Smooth muscle cell (in vitro differentiated cells): ENCODE data around the gene DLGAP1. TPM values are rescaled to one million over a fixed set of nuclear protein-coding genes. Genes with fewer than 3 reads are reported as not detected.

Experiments used
- DNase-seq: peaks from one replicate; lab custom pipeline; 2025; ENCODE audit not compliant: unreplicated experiment; lab: John Stamatoyannopoulos, UW
- H2AFZ ChIP-seq: fragments of 200-600 bp; sonication (generic); 2 replicates; pipeline ENCODE4 v1.6.0; 2016; ENCODE audit warnings: antibody characterized with exemption, low read depth, mild to moderate bottlenecking
- H3F3A ChIP-seq: fragments of 200-600 bp; sonication (generic); 2 replicates; pipeline ENCODE4 v1.6.0; 2017; ENCODE audit warnings: antibody characterized with exemption, low read depth
- H3K27ac ChIP-seq: fragments of 200-600 bp; sonication (generic); 2 replicates; pipeline ENCODE4 v1.5.1; 2016; ENCODE audit warnings: low read depth, mild to moderate bottlenecking
- H3K27me3 ChIP-seq: fragments of 200-600 bp; sonication (generic); 2 replicates; pipeline ENCODE4 v1.6.1; 2016; ENCODE audit warnings: low read depth, mild to moderate bottlenecking
- H3K36me3 ChIP-seq: fragments of 200-600 bp; sonication (generic); 2 replicates; pipeline ENCODE4 v1.5.1; 2016; ENCODE audit warnings: low read depth
- H3K4me1 ChIP-seq: fragments of 200-600 bp; sonication (generic); 2 replicates; pipeline ENCODE4 v1.5.1; 2016; ENCODE audit warnings: low read depth
- H3K4me2 ChIP-seq: fragments of 200-600 bp; sonication (generic); 2 replicates; pipeline ENCODE4 v1.6.0; 2016; ENCODE audit warnings: mild to moderate bottlenecking
- H3K4me3 ChIP-seq: fragments of 200-600 bp; sonication (generic); 2 replicates; pipeline ENCODE4 v1.5.1; 2016; ENCODE audit warnings: mild to moderate bottlenecking
- H3K79me2 ChIP-seq: fragments of 200-600 bp; sonication (generic); 2 replicates; pipeline ENCODE4 v1.6.0; 2016; ENCODE audit warnings: low read depth, mild to moderate bottlenecking
- H3K9ac ChIP-seq: fragments of 200-600 bp; sonication (generic); 2 replicates; pipeline ENCODE4 v1.6.0; 2016; ENCODE audit warnings: low read depth
- H3K9me3 ChIP-seq: fragments of 200-600 bp; sonication (generic); replicated peaks from 2 replicates; pipeline ENCODE4 v1.5.1; 2016; ENCODE audit warnings: low read depth
- H4K20me1 ChIP-seq: fragments of 200-600 bp; sonication (generic); 2 replicates; pipeline ENCODE4 v1.6.0; 2016; ENCODE audit warnings: low read depth
- CTCF ChIP-seq: fragments of 200-600 bp; sonication (generic); IDR thresholded peaks from 2 replicates; pipeline ENCODE4 v1.5.1; 2017; ENCODE audit warnings: borderline replicate concordance, mild to moderate bottlenecking, antibody characterized with exemption; ENCODE audit not compliant: insufficient read depth, poor library complexity, severe bottlenecking
- WGBS: methylation state at CpG from one replicate; pipeline ENCODE4 v1.1.7; 2016; ENCODE audit warnings: low lambda C conversion rate; 5-methylcytosine and 5-hydroxymethylcytosine counted together
- polyA plus RNA-seq: library from polyadenylated mRNA; unstranded; fragments of >200 nt; fragmentation: Nextera tagmentation; extraction: Ambion mirVana; gene quantifications from 2 replicates; pipeline ENCODE4 v1.2.1, GENCODE V29; 2016
- total RNA-seq: library from RNA; depleted of rRNA; stranded (reverse); fragments of >200 nt; gene quantifications from 2 replicates; pipeline ENCODE4 v1.2.3, GENCODE V29; 2014

DLGAP1 gene
- total and polyA plus RNA-seq, 2 experiments from 2014 or later, result 2.6 to 11.3 TPM

- Histone ChIP-seq H3K4me1 (no peaks in the 10 kb centered on the region), H3F3A (no peaks in the 10 kb centered on the region), H3K9ac (no peak overlapping the region), H3K27me3 (no peaks in the 10 kb centered on the region), H3K4me2 (no peak overlapping the region), H3K9me3 (no peaks in the 10 kb centered on the region), H3K4me3 (no peak overlapping the region), H2AFZ (no peak overlapping the region), H4K20me1 (no peaks in the 10 kb centered on the region), H3K36me3 (peaks cover 3% of the 10 kb centered on the region), H3K27ac (no peak overlapping the region), H3K79me2 (no peaks in the 10 kb centered on the region)
- TF ChIP-seq CTCF, result no peak
- no peak for DNase-seq
Observed at GRCh38 chr18:4412286-4412685, 42.8 kb downstream of the DLGAP1 start.

GRCh38 chr18:4406856-4407255 lies 48.3 kb downstream of the DLGAP1 start:
- no peaks in the 10 kb centered on the region for H4K20me1 ChIP-seq
- H3K36me3 ChIP-seq, result peaks cover 3% of the 10 kb centered on the region
- no peak for TF ChIP-seq CTCF
- no peaks in the 10 kb centered on the region for H3K4me1 ChIP-seq
- 68% methylated on average over 1 of the region's 1 CpG for WGBS
- DNase-seq, result no peak
- no peaks in the 10 kb centered on the region for H3F3A ChIP-seq
- H3K27ac ChIP-seq, result no peak overlapping the region
- H3K27me3 ChIP-seq, result no peaks in the 10 kb centered on the region
- no peak overlapping the region for H3K4me2 ChIP-seq
- H3K9ac ChIP-seq, result no peak overlapping the region
- H3K79me2 ChIP-seq, result no peaks in the 10 kb centered on the region
- H3K4me3 ChIP-seq, result no peak overlapping the region
- no peak overlapping the region for H2AFZ ChIP-seq
- H3K9me3 ChIP-seq, result no peaks in the 10 kb centered on the region

- no peak overlapping the region for H3K4me2 ChIP-seq
- no peaks in the 10 kb centered on the region for H3F3A ChIP-seq
- no peaks in the 10 kb centered on the region for H4K20me1 ChIP-seq
- H2AFZ ChIP-seq, result no peak overlapping the region
- no peak for DNase-seq
- H3K27ac ChIP-seq, result no peak overlapping the region
- WGBS, result 88% methylated on average over 5 of the region's 5 CpGs
- no peaks in the 10 kb centered on the region for H3K4me1 ChIP-seq
- H3K9me3 ChIP-seq, result no peaks in the 10 kb centered on the region
- no peak for TF ChIP-seq CTCF
- peaks cover 3% of the 10 kb centered on the region for H3K36me3 ChIP-seq
- H3K4me3 ChIP-seq, result no peak overlapping the region
- H3K27me3 ChIP-seq, result no peaks in the 10 kb centered on the region
- H3K79me2 ChIP-seq, result no peaks in the 10 kb centered on the region
- H3K9ac ChIP-seq, result no peak overlapping the region
Observed at GRCh38 chr18:4405965-4406364, 49.1 kb downstream of the DLGAP1 start.

GRCh38 chr18:4403836-4404235 lies 51.3 kb downstream of the DLGAP1 start:
- WGBS, result 57% methylated on average over 1 of the region's 1 CpG

More at GRCh38 chr18:4403836-4404235, 51.3 kb downstream of the DLGAP1 start:
- H3K4me3 ChIP-seq, result no peak overlapping the region
- TF ChIP-seq CTCF, result no peak
- no peak overlapping the region for H3K4me2 ChIP-seq
- no peak for DNase-seq
- no peak overlapping the region for H2AFZ ChIP-seq
- H4K20me1 ChIP-seq, result peaks cover 11% of the 10 kb centered on the region
- H3K27ac ChIP-seq, result no peak overlapping the region
- H3K9me3 ChIP-seq, result no peaks in the 10 kb centered on the region
- no peak overlapping the region for H3K9ac ChIP-seq
- H3K27me3 ChIP-seq, result no peaks in the 10 kb centered on the region
- no peaks in the 10 kb centered on the region for H3K79me2 ChIP-seq
- no peaks in the 10 kb centered on the region for H3K4me1 ChIP-seq
- H3K36me3 ChIP-seq, result no peaks in the 10 kb centered on the region
- H3F3A ChIP-seq, result no peaks in the 10 kb centered on the region
